ENCODE data around the gene BCL11B. TPM values are rescaled to one million over a fixed set of nuclear protein-coding genes. Genes with fewer than 3 reads are reported as not detected.

The BCL11B gene
- total RNA-seq, 2 experiments from 2014 or later: 48.9 to 49.1 TPM

GRCh38 chr14:99313234-99313633 lies 41.2 kb upstream of the BCL11B start:
- intact Hi-C loops (cut with micrococcal nuclease): no loop called here
- CTCF ChIA-PET: no interaction called here
- peaks cover 9% of the 10 kb centered on the region for H3K9me3 Mint-ChIP-seq

GRCh38 chr14:99312106-99312505 lies 40.1 kb upstream of the BCL11B start:
- ChIA-PET CTCF (interaction anchor here (1.2 to 2.0 kb wide), 3 partner anchors 8 to 77 kb away, joined by 3 to 9 read pairs (median 6); no protein-coding TSS in a partner anchor), POLR2A (no interaction called here)
- no peak for DNase-seq
- no peaks in the 10 kb centered on the region for H3K4me1 Mint-ChIP-seq (ENCODE audit: low read depth)
- H3K4me3 Mint-ChIP-seq: no peak overlapping the region
- no peaks in the 10 kb centered on the region for H3K27me3 Mint-ChIP-seq
- H3K9me3 Mint-ChIP-seq: peaks cover 9% of the 10 kb centered on the region
- H3K36me3 Mint-ChIP-seq: no peaks in the 10 kb centered on the region
- H3K27ac Mint-ChIP-seq: no peak overlapping the region
- intact Hi-C loops (cut with micrococcal nuclease): no loop called here

More at GRCh38 chr14:99313234-99313633, 41.2 kb upstream of the BCL11B start:
- H3K36me3 Mint-ChIP-seq: no peaks in the 10 kb centered on the region
- H3K27me3 Mint-ChIP-seq: no peaks in the 10 kb centered on the region
- POLR2A ChIA-PET: no interaction called here
- DNase-seq: no peak
- H3K4me3 Mint-ChIP-seq: no peak overlapping the region
- no peaks in the 10 kb centered on the region for H3K4me1 Mint-ChIP-seq (ENCODE audit: low read depth)
- no peak overlapping the region for H3K27ac Mint-ChIP-seq

- Mint-ChIP-seq H3K9me3 (peaks cover 9% of the 10 kb centered on the region), H3K27me3 (no peaks in the 10 kb centered on the region), H3K4me1 (ENCODE audit: low read depth) (no peaks in the 10 kb centered on the region), H3K36me3 (no peaks in the 10 kb centered on the region), H3K4me3 (no peak overlapping the region), H3K27ac (no peak overlapping the region)
- ChIA-PET POLR2A (no interaction called here), CTCF (interaction anchor here (1.2 kb wide), 1 partner anchor 11 kb away, joined by 3 read pairs; no protein-coding TSS in a partner anchor)
- intact Hi-C loops (cut with micrococcal nuclease): no loop called here
- DNase-seq: no peak
These were observed 37.3 kb upstream of the BCL11B start for GRCh38 chr14:99309220-99309766.

GRCh38 chr14:99304208-99304607 lies 32.2 kb upstream of the BCL11B start:
- POLR2A ChIA-PET: no interaction called here
- DNase-seq: no peak
- Mint-ChIP-seq H3K27ac (no peak overlapping the region), H3K27me3 (peaks cover 6% of the 10 kb centered on the region), H3K4me3 (no peak overlapping the region), H3K36me3 (peaks cover 10% of the 10 kb centered on the region), H3K9me3 (peaks cover 22% of the 10 kb centered on the region), H3K4me1 (ENCODE audit: low read depth) (no peaks in the 10 kb centered on the region)
- intact Hi-C loops (cut with micrococcal nuclease): no loop called here
- CTCF ChIA-PET: interaction anchor here (1.2 kb wide), 1 partner anchor 16 kb away, joined by 5 read pairs; no protein-coding TSS in a partner anchor

GRCh38 chr14:99300190-99300589 lies 28.2 kb upstream of the BCL11B start:
- peaks cover 11% of the 10 kb centered on the region for H3K27me3 Mint-ChIP-seq
- H3K36me3 Mint-ChIP-seq: peaks cover 15% of the 10 kb centered on the region
- ChIA-PET CTCF (interaction anchor here (1.2 kb wide), 1 partner anchor 20 kb away, joined by 3 read pairs; no protein-coding TSS in a partner anchor), POLR2A (no interaction called here)
- no peak overlapping the region for H3K4me3 Mint-ChIP-seq
- no peak overlapping the region for H3K27ac Mint-ChIP-seq
- intact Hi-C loops (cut with micrococcal nuclease): no loop called here
- no peak for DNase-seq
- H3K9me3 Mint-ChIP-seq: peaks cover 27% of the 10 kb centered on the region
- no peaks in the 10 kb centered on the region for H3K4me1 Mint-ChIP-seq (ENCODE audit: low read depth)

GRCh38 chr14:99296517-99296916 lies 24.5 kb upstream of the BCL11B start:
- DNase-seq: no peak
- Mint-ChIP-seq H3K36me3 (peaks cover 14% of the 10 kb centered on the region), H3K27me3 (peaks cover 11% of the 10 kb centered on the region), H3K4me1 (ENCODE audit: low read depth) (no peaks in the 10 kb centered on the region), H3K4me3 (no peak overlapping the region), H3K27ac (no peak overlapping the region), H3K9me3 (peaks cover 22% of the 10 kb centered on the region)
- POLR2A ChIA-PET: no interaction called here
- intact Hi-C loops (cut with micrococcal nuclease): no loop called here
- CTCF ChIA-PET: no interaction called here

GRCh38 chr14:99289394-99290189 lies 17.6 kb upstream of the BCL11B start:
- Mint-ChIP-seq H3K4me1 (ENCODE audit: low read depth) (peaks cover 10% of the 10 kb centered on the region), H3K27me3 (peaks cover 5% of the 10 kb centered on the region), H3K4me3 (no peak overlapping the region), H3K27ac (no peak overlapping the region), H3K36me3 (no peaks in the 10 kb centered on the region), H3K9me3 (no peaks in the 10 kb centered on the region)
- no peak for DNase-seq
- ChIA-PET CTCF (interaction anchor here (1.7 kb wide), 1 partner anchor 30 kb away, joined by 4 read pairs; no protein-coding TSS in a partner anchor), POLR2A (interaction anchor here (1.2 kb wide), 1 partner anchor 126 kb away, joined by 3 read pairs; no protein-coding TSS in a partner anchor)
- intact Hi-C loops (cut with micrococcal nuclease): no loop called here

GRCh38 chr14:99288948-99289347 lies 17.0 kb upstream of the BCL11B start:
- Mint-ChIP-seq H3K9me3 (no peaks in the 10 kb centered on the region), H3K4me3 (no peak overlapping the region), H3K36me3 (no peaks in the 10 kb centered on the region), H3K27ac (no peak overlapping the region), H3K27me3 (peaks cover 5% of the 10 kb centered on the region), H3K4me1 (ENCODE audit: low read depth) (peaks cover 10% of the 10 kb centered on the region)
- POLR2A ChIA-PET: no interaction called here
- no peak for DNase-seq
- intact Hi-C loops (cut with micrococcal nuclease): no loop called here
- CTCF ChIA-PET: no interaction called here

- CTCF ChIA-PET: interaction anchor here (1.1 to 1.3 kb wide), 3 partner anchors 32 to 106 kb away, joined by 3 to 7 read pairs (median 4); no protein-coding TSS in a partner anchor
- Mint-ChIP-seq H3K4me3 (peak overlapping the region; percentile 65), H3K27me3 (peaks cover 5% of the 10 kb centered on the region), H3K36me3 (no peaks in the 10 kb centered on the region), H3K9me3 (no peaks in the 10 kb centered on the region), H3K27ac (peak overlapping the region; percentile 28), H3K4me1 (ENCODE audit: low read depth) (peaks cover 10% of the 10 kb centered on the region)
- POLR2A ChIA-PET: no interaction called here
- DNase-seq: peak; percentile 24
- intact Hi-C loops (cut with micrococcal nuclease): no loop called here
These were observed 15.4 kb upstream of the BCL11B start for GRCh38 chr14:99287269-99287942.

- Mint-ChIP-seq H3K27ac (no peak overlapping the region), H3K9me3 (no peaks in the 10 kb centered on the region), H3K4me1 (ENCODE audit: low read depth) (peaks cover 10% of the 10 kb centered on the region), H3K4me3 (peak overlapping the region; percentile 65), H3K36me3 (no peaks in the 10 kb centered on the region), H3K27me3 (peaks cover 5% of the 10 kb centered on the region)
- CTCF ChIA-PET: interaction anchor here (1.1 to 1.3 kb wide), 3 partner anchors 33 to 106 kb away, joined by 3 to 7 read pairs (median 4); no protein-coding TSS in a partner anchor
- intact Hi-C loops (cut with micrococcal nuclease): no loop called here
- POLR2A ChIA-PET: no interaction called here
- DNase-seq: no peak
These were observed 14.8 kb upstream of the BCL11B start for GRCh38 chr14:99286761-99287160.

GRCh38 chr14:99284254-99285004 lies 12.4 kb upstream of the BCL11B start:
- DNase-seq: no peak
- no peak overlapping the region for H3K27ac Mint-ChIP-seq

More at GRCh38 chr14:99284254-99285004, 12.4 kb upstream of the BCL11B start:
- CTCF ChIA-PET: no interaction called here
- no peaks in the 10 kb centered on the region for H3K9me3 Mint-ChIP-seq
- H3K4me3 Mint-ChIP-seq: no peak overlapping the region
- H3K4me1 Mint-ChIP-seq (ENCODE audit: low read depth): peaks cover 15% of the 10 kb centered on the region
- no peaks in the 10 kb centered on the region for H3K36me3 Mint-ChIP-seq
- POLR2A ChIA-PET: no interaction called here
- H3K27me3 Mint-ChIP-seq: peaks cover 2% of the 10 kb centered on the region
- intact Hi-C loops (cut with micrococcal nuclease): no loop called here

Data from activated CD4-positive, alpha-beta memory T cell treated with anti-CD3 and anti-CD28 coated beads for 36 hours (primary cell).